Gastroesophageal sphincter (tissue), 3 donors: ENCODE measurements around the gene C2orf92.

Experiments
- CTCF ChIP-seq, 4 experiments: fragments of 200-600 bp in 2 of 4; fragments of 450-650 bp in 2 of 4; sonication (generic) in 1 of 4; IDR thresholded peaks; one replicate each; pipeline ENCODE4 v1.5.1; 2017 to 2019; ENCODE audit warnings: antibody characterized with exemption in 4 of 4, mild to moderate bottlenecking in 2 of 4, moderate library complexity in 2 of 4
- EP300 ChIP-seq: sonication (generic); formaldehyde crosslinking; IDR thresholded peaks from one replicate; pipeline ENCODE4 v1.6.1; 2017; ENCODE audit warnings: antibody characterized with exemption, mild to moderate bottlenecking
- POLR2A ChIP-seq, 2 donors: fragments of 450-650 bp; IDR thresholded peaks; one replicate each; pipeline ENCODE4 v1.6.1; 2017; ENCODE audit warnings: antibody characterized with exemption in 2 of 2, mild to moderate bottlenecking in 2 of 2, moderate library complexity in 1 of 2
- POLR2AphosphoS5 ChIP-seq: sonication (generic); formaldehyde crosslinking; IDR thresholded peaks from one replicate; pipeline ENCODE4 v1.6.1; 2017; ENCODE audit warnings: antibody characterized with exemption

- TF ChIP-seq CTCF (IDR thresholded peaks at IDR 0.05) (no peak), EP300 (no peak), POLR2A (IDR thresholded peaks at IDR 0.05) (no peak), POLR2AphosphoS5 (no peak)
Observed at GRCh38 chr2:97661927-97662326, 7.6 kb upstream of the C2orf92 start.
